Erythroblast (primary cell): ENCODE data around the gene LRSAM1.
"Not testable (repeated sequence)": the region's sequence is repeated elsewhere in the genome, so short reads cannot be mapped to it uniquely, and the experiment has no call there.

Experiments
- DNase-seq, 2 experiments: peaks; one replicate each; lab custom pipeline; 2025; lab: John Stamatoyannopoulos, UW
- GATA1 ChIP-seq: IDR thresholded peaks from 2 replicates; pipeline ENCODE4 v1.6.1; 2011; ENCODE audit warnings: low read depth, mild to moderate bottlenecking, control low read depth, low read length, moderate library complexity
- POLR2A ChIP-seq: IDR thresholded peaks from 2 replicates; pipeline ENCODE4 v1.6.1; 2011; ENCODE audit warnings: mild to moderate bottlenecking, low read length

Gene LRSAM1

GRCh38 chr9:127455324-127455992 is 4.1 kb downstream of the LRSAM1 start:
- TF ChIP-seq GATA1 (no peak), POLR2A (peak; percentile 38)
- DNase-seq: peak; percentile 83 to 93

GRCh38 chr9:127457191-127457878 is 6.0 kb downstream of the LRSAM1 start:
- no peak for TF ChIP-seq GATA1
- no peak for TF ChIP-seq POLR2A
- peak in 1 of 2 experiments; percentile 30 for DNase-seq

- no peak for DNase-seq
- no peak for TF ChIP-seq GATA1
- TF ChIP-seq POLR2A: no peak
Measured at GRCh38 chr9:127458921-127459320, 7.6 kb downstream of the LRSAM1 start.

- TF ChIP-seq POLR2A (no peak), GATA1 (no peak)
- no peak for DNase-seq
Measured at GRCh38 chr9:127463382-127463781, 12.1 kb downstream of the LRSAM1 start.

- DNase-seq: no peak
- TF ChIP-seq POLR2A (no peak), GATA1 (no peak)
Measured at GRCh38 chr9:127463911-127464310, 12.6 kb downstream of the LRSAM1 start.

GRCh38 chr9:127466407-127466917 is 15.2 kb downstream of the LRSAM1 start:
- DNase-seq: not testable (repeated sequence)

- DNase-seq: no peak
- TF ChIP-seq GATA1 (no peak), POLR2A (no peak)
Measured at GRCh38 chr9:127467621-127468020, 16.3 kb downstream of the LRSAM1 start.

GRCh38 chr9:127470662-127471061 is 19.4 kb downstream of the LRSAM1 start:
- TF ChIP-seq POLR2A (no peak), GATA1 (no peak)
- DNase-seq: no peak

GRCh38 chr9:127473501-127473900 is 22.2 kb downstream of the LRSAM1 start:
- DNase-seq: no peak
- TF ChIP-seq POLR2A (no peak), GATA1 (no peak)

- DNase-seq: no peak
- TF ChIP-seq GATA1 (no peak), POLR2A (no peak)
Measured at GRCh38 chr9:127473932-127474331, 22.6 kb downstream of the LRSAM1 start.

- DNase-seq: no peak
- TF ChIP-seq POLR2A (no peak), GATA1 (no peak)
Measured at GRCh38 chr9:127474592-127474991, 23.3 kb downstream of the LRSAM1 start.

GRCh38 chr9:127479507-127480081 is 28.3 kb downstream of the LRSAM1 start:
- no peak for DNase-seq
- TF ChIP-seq POLR2A (no peak), GATA1 (no peak)

- DNase-seq: no peak
- TF ChIP-seq POLR2A (no peak), GATA1 (no peak)
Measured at GRCh38 chr9:127482662-127483061, 31.4 kb downstream of the LRSAM1 start.

GRCh38 chr9:127485995-127486394 is 34.7 kb downstream of the LRSAM1 start:
- no peak for DNase-seq
- TF ChIP-seq GATA1: no peak
- no peak for TF ChIP-seq POLR2A
